Effector memory CD8-positive, alpha-beta T cell (primary cell): ENCODE measurements around the gene SEC14L3.

Source experiments
- ATAC-seq: fragments of 150-1000 bp; cut with Tn5 transposase; replicated peaks from 2 replicates; pipeline ENCODE4 v1.10.0; 2021; ENCODE audit warnings: mild to moderate bottlenecking, moderate library complexity
- DNase-seq, 3 experiments: peaks; one replicate each; pipeline ENCODE4 v3.0.0; 2021
- H3K27ac Mint-ChIP-seq, 2 donors: one replicate each; pipeline ENCODE4 v1.8.0; 2022; ENCODE audit warnings: mild to moderate bottlenecking in 2 of 2, mixed read lengths in 2 of 2, moderate library complexity in 2 of 2
- H3K27me3 Mint-ChIP-seq, 2 donors: one replicate each; pipeline ENCODE4 v1.8.0; 2022; ENCODE audit warnings: mixed read lengths in 2 of 2
- H3K36me3 Mint-ChIP-seq: one replicate; pipeline ENCODE4 v1.8.0; 2022; ENCODE audit warnings: mild to moderate bottlenecking, moderate library complexity, mixed read lengths; ENCODE audit not compliant: insufficient read depth
- H3K4me1 Mint-ChIP-seq, 2 donors: one replicate each; pipeline ENCODE4 v1.8.0; 2022; ENCODE audit warnings: low read depth in 2 of 2, mixed read lengths in 2 of 2
- H3K4me3 Mint-ChIP-seq, 2 donors: one replicate each; pipeline ENCODE4 v1.8.0; 2022; ENCODE audit warnings: mild to moderate bottlenecking in 2 of 2, mixed read lengths in 2 of 2, moderate library complexity in 2 of 2
- H3K9me3 Mint-ChIP-seq, 2 donors: one replicate each; pipeline ENCODE4 v1.8.0; 2022; ENCODE audit warnings: mixed read lengths in 2 of 2

The SEC14L3 gene

DNA sequence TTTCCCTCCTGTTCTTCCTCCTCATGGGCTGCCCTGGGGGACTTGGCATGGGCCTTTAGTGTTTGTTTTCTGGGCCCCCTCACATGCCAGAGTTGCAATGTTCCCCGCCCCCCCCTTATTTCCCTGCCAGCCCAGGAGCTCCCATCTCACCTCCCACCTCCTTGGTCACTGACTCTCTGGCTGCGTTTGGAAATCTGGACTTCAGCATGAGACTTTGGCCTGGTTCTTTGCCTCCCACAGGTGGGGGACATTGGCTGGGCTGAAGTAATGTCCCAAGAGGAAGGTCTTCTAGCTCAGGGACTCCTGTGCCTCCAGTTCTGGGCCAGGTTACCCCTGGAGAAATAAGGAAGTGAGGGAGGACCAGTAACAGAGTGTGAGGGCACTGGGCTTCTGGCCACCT, 39.3 kb downstream of the SEC14L3 start:
- H3K27me3 Mint-ChIP-seq: peaks cover 0 to 6% of the 10 kb centered on the region in 2 donors
- ATAC-seq (no peak), DNase-seq (no peak)
- peak overlapping the region in 1 of 2 donors; percentile 32 for H3K27ac Mint-ChIP-seq
- H3K4me1 Mint-ChIP-seq: peaks cover 16 to 19% of the 10 kb centered on the region in 2 donors
- H3K4me3 Mint-ChIP-seq: no peak overlapping the region
- H3K36me3 Mint-ChIP-seq: peaks cover 29% of the 10 kb centered on the region
- peaks cover 6 to 20% of the 10 kb centered on the region in 2 donors for H3K9me3 Mint-ChIP-seq

DNA sequence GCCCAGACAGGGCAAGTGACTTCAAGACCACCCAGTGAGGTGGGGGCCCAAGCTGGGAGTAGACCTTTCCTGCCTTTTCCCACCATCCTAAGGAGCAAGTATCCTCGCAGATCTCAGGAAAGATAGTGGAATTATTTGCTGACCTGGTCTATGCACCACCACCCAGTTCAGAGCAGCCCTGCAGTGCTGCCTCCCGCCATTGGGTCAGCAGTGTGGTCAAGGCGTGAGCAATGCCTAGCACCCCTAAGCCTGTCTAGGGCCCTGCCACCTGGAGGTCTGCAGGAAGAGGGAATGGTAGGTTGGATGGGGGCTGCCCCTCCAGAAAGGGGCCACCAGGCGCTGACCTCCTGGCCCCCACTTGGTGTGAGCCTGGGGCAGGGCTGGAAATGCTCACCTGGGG, 39.7 kb downstream of the SEC14L3 start:
- Mint-ChIP-seq H3K27me3 (peaks cover 0 to 1% of the 10 kb centered on the region in 2 donors), H3K36me3 (peaks cover 29% of the 10 kb centered on the region), H3K27ac (no peak overlapping the region), H3K9me3 (peaks cover 6 to 17% of the 10 kb centered on the region in 2 donors), H3K4me1 (peaks cover 19 to 20% of the 10 kb centered on the region in 2 donors), H3K4me3 (no peak overlapping the region)
- DNase-seq (no peak), ATAC-seq (no peak)

DNA sequence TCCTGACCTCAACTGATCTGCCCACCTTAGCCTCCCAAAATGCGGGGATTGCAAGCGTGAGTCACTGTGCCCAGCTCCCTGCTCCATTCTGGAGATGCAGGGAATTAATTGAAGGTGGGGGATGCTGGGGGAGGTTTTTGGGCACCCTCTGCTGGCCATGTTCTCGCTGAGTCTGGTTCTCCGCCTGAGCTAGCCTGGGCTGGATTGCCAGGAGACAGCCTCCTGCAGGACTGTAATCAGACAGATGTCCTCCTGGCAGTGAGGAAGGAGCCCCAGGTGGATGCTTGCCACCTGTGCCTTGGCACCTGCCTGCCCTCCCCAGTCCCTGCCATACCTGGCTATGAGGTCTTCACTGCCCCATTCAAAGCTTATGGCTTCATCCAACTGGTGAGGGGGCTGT, 40.9 kb downstream of the SEC14L3 start:
- Mint-ChIP-seq H3K27me3 (no peaks in the 10 kb centered on the region), H3K4me1 (peaks cover 26 to 28% of the 10 kb centered on the region in 2 donors), H3K36me3 (peaks cover 28% of the 10 kb centered on the region), H3K9me3 (peaks cover 4 to 10% of the 10 kb centered on the region in 2 donors), H3K4me3 (no peak overlapping the region), H3K27ac (peak overlapping the region in 1 of 2 donors; percentile 72)
- ATAC-seq (no peak), DNase-seq (no peak)

DNA sequence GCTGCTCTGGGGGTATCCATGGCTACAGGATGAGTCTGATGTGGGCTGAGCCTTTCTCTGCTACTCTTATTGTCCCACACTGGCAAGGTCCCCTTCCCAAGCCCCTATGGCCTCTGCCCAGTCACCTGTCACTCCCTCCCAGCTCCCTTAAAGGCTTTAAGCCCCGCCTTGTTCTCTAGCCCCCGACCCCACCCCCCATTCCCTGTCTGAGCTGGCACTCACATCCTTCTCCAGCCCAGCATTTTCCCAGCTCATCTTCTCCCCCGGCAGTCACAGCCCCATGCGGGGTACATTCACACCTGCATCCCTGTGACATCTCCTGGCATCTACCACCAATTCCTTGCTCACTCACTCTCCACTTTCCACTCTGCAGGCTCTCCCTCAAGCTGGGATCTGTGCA, 41.9 kb downstream of the SEC14L3 start:
- no peak for DNase-seq
- peak overlapping the region in 1 of 2 donors; percentile 16 for H3K27ac Mint-ChIP-seq
- H3K4me3 Mint-ChIP-seq: no peak overlapping the region
- no peak for ATAC-seq
- H3K36me3 Mint-ChIP-seq: peaks cover 25% of the 10 kb centered on the region
- no peaks in the 10 kb centered on the region for H3K27me3 Mint-ChIP-seq
- H3K9me3 Mint-ChIP-seq: no peaks in the 10 kb centered on the region
- H3K4me1 Mint-ChIP-seq: peaks cover 22 to 25% of the 10 kb centered on the region in 2 donors

DNA sequence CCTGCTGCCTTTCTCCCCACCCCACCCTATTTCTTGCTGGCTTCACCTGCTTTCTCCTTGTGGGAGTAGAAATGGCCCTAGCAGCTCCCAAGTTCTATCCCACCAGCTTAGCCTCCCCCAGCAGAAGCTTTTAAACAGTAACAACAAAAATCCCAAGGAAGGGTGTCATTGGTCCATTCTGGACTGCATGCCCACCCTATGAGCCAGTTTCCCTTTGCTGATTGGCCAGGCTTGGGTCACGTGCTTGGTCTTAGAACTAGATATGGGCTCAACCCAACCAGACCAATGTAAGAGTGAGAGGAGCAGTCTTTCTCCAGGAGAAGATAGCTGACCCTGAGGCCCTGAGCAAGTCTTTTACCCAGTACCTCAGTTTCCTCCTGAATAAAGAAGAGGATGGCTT, 43.9 kb downstream of the SEC14L3 start:
- Mint-ChIP-seq H3K27ac (peak overlapping the region; percentile 56 to 97), H3K36me3 (peaks cover 31% of the 10 kb centered on the region), H3K9me3 (no peaks in the 10 kb centered on the region), H3K4me1 (peaks cover 30% of the 10 kb centered on the region in 2 donors), H3K27me3 (no peaks in the 10 kb centered on the region), H3K4me3 (no peak overlapping the region)
- ATAC-seq: no peak
- no peak for DNase-seq

DNA sequence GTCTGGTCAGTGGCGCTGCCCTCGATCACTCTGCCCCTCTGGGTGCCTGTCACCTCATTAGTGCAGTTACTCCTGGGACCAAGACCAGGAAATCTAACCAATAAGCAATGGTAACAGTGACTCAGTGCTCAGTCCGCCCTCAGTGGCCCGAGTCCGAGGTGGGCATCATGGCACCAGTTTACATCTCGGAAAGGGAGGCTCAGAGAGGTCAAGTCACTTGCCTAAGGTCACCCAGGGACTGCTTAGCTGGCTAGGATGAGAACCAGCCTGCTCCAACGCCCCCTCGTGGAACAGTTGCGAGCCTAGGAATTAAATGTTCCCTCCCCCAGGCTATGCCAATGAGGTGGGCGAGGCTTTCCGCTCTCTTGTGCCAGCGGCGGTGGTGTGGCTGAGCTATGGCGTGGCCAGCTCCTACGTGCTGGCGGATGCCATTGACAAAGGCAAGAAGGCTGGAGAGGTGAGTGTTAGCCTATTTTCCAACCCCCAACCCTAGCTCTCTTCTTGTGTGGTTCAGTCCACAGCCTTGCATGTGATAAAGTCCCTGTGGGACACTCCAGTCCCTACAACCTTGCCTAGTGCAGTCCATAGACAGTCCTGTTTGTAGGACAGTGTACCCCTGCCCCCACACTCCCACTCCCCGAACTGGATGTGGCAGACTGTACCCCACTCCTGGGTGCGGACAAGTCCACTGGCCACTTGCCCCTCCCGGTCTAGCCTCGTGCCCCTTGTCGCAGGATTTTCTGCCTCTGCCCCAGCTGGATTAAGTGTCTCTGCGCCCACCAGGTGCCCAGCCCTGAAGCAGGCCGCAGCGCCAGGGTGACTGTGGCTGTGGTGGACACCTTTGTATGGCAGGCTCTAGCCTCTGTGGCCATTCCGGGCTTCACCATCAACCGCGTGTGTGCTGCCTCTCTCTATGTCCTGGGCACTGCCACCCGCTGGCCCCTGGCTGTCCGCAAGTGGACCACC, 45.1 kb downstream of the SEC14L3 start:
- peak; percentile 47 for ATAC-seq

DNA sequence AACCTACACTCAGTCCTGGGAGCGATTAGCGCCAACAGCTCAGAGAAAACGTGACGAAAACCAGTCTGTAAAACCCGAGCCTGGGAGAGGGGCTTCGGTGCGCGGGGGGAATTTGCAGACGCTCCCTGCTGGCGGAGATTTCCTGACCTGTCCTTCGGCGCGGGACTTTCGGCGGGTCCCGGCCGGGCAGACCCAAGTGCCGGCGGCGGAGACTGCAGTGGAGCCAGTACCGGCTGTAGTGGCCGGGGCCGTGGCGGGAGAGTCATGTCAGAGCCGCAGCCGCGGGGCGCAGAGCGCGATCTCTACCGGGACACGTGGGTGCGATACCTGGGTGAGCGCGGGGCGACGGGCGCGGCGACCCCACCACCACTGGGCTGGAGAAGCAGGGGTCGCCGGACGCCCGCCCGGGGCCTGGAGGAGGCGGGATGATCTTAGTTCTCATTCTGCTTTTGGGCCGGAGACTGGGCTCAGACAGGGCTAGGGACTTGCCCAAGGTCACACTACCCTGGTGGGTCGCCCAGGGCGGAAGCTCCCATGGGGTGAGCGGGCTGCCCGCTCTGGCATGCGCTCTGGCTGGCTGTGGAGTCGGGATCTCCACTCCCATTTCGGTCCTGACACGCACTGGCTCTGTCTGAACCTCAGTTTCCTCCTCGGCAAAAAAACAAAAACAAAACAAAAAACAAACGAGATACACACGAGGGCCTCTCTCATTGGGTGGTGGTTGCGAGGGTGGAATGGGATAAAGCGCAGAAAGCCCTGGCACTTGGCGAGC, 46.0 kb downstream of the SEC14L3 start, which contains the start of gene MTFP1:
Gene MTFP1 (plus strand): TSS at position 153 of the 772 bp plus-strand sequence. CDS start 112 bp downstream, at position 265.
- Mint-ChIP-seq H3K36me3 (peaks cover 37% of the 10 kb centered on the region), H3K4me1 (peaks cover 42 to 44% of the 10 kb centered on the region in 2 donors), H3K9me3 (no peaks in the 10 kb centered on the region), H3K27me3 (no peaks in the 10 kb centered on the region), H3K4me3 (peak within 1 kb of the TSS; percentile 92 to 93), H3K27ac (peak within 1 kb of the TSS; percentile 97 to 98)
- DNase-seq (peak; percentile 30 to 48 (median 44)), ATAC-seq (peak; percentile 14)

More for the DNA sequence above, 45.1 kb downstream of the SEC14L3 start:
- no peaks in the 10 kb centered on the region for H3K27me3 Mint-ChIP-seq
- H3K4me1 Mint-ChIP-seq: peaks cover 41 to 42% of the 10 kb centered on the region in 2 donors
- H3K36me3 Mint-ChIP-seq: peaks cover 37% of the 10 kb centered on the region
- H3K27ac Mint-ChIP-seq: peak overlapping the region; percentile 97
- peak overlapping the region; percentile 92 to 93 for H3K4me3 Mint-ChIP-seq
- H3K9me3 Mint-ChIP-seq: no peaks in the 10 kb centered on the region
- peak; percentile 86 to 89 (median 88) for DNase-seq

DNA sequence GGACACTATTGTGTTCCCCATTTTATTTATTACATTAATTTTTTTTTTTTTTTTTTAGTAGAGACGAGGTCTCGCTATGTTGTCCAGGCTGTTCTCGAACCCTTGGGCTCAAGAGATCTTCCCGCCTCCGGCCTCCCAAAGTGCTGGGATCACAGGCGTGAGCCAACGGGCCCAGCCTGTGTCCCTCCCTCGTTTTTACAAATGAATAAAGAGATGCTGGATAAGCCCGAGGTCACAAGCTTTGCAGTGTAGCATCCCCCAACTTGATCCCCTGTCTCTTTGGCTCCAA, 46.5 kb downstream of the SEC14L3 start:
- H3K4me3 Mint-ChIP-seq: peak overlapping the region; percentile 92 to 93
- ATAC-seq (no peak), DNase-seq (no peak)
- H3K36me3 Mint-ChIP-seq: peaks cover 37% of the 10 kb centered on the region
- peak overlapping the region; percentile 97 for H3K27ac Mint-ChIP-seq
- H3K9me3 Mint-ChIP-seq: no peaks in the 10 kb centered on the region
- H3K27me3 Mint-ChIP-seq: no peaks in the 10 kb centered on the region
- peaks cover 42 to 44% of the 10 kb centered on the region in 2 donors for H3K4me1 Mint-ChIP-seq

DNA sequence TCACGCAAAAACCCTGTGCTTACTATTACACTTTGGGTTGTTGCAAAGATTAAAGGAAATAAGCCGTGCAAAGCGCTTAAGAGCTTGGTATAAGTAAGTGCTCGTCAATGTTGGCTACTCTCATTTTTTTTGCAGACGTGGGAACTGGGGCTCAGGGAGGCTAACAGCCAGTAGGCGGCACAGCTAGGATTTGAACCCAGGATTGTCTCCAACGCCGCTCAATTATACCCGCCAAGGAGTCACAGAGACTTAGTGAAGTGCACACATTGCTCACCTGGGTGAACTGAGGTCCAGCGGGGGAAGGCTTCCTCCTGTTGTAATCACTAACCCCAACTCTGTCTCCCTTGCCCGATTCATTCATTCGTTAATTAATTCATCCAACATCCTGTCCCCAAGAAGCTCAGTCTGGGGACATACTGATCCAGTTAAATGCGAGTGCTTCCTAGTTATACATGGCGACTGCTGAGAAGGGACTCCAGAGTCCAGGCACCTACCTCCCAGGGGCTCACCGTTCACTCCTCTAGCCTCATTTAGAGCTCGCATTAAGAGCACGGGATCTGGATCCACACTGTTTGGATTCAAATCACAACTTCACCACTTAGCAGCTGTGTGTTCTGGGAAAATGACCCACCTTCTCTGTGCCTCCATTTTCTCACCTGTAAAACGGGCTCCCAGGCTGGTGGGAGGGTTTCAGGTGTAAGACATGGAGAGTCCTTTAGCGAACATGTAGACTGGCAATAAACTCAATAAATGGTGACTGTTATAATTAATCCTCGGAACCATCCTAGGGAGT, 47.1 kb downstream of the SEC14L3 start:
- Mint-ChIP-seq H3K4me3 (peak overlapping the region; percentile 92 to 93), H3K27ac (peak overlapping the region; percentile 97 to 98), H3K4me1 (peaks cover 42 to 44% of the 10 kb centered on the region in 2 donors), H3K27me3 (no peaks in the 10 kb centered on the region), H3K36me3 (peaks cover 40% of the 10 kb centered on the region), H3K9me3 (no peaks in the 10 kb centered on the region)
- ATAC-seq (no peak), DNase-seq (no peak)

DNA sequence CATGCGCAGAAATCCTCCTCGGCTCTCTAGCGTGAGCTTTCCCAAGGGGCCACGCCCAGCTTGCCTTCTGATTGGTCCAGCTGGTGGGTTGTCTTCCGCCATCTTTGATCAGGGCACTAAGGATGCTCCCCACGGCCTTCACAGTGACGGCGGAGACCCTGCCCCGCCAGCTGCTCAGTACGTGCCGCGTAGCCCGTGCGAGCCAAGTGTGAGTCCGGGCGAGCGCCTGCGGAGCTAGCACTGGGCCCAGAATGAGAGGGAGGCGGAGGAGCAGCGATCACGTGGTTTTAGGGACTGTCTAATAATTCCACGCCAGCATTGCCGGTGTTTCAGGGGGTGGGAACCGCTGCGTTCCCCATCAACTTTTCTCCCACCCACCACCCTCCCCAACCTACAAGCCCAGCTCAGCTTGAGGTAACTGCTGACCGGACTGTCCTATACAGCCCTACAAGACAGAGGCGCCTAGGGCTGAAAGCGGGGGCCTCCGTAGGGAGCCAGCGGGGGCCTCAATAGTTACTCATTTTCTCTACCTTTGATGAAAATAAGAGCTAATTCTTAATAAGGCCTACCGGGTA, 47.8 kb downstream of the SEC14L3 start:
- Mint-ChIP-seq H3K4me1 (peaks cover 42 to 44% of the 10 kb centered on the region in 2 donors), H3K27me3 (no peaks in the 10 kb centered on the region)
- ATAC-seq: peak; percentile 82

DNA sequence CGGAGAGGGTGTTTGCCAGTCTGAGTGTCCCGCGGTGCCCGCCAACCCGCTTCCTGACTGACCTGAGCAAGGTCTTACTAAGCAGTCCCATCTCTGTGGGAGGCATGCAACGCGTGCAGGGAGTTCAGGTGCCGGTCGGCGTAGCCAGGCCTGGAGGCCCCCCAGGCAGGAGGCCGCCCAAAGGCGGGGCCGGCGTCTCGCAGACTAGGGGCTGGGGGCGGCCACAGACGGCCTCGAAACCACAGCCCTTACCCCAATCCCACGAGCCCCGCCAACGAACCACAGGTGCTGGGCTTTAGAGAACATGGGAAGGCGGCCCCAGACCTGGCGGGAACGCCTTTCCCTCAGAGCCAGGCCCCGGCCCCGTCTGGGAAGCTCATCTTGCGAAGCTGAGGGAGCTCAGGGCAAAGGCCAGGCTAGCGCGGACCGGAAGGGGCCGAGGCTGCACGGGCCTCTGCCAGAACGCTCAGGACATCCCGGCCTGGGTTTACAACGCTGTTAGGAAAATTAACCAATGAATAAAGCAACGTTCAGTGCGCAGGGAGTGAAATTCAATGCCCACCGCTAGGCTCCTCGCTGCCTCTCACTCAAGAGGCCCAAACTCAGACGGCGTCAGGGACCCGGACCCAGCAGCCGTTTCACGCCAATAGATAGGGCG, 48.4 kb downstream of the SEC14L3 start:
- Mint-ChIP-seq H3K9me3 (no peaks in the 10 kb centered on the region), H3K4me1 (peaks cover 42 to 44% of the 10 kb centered on the region in 2 donors), H3K27ac (peak overlapping the region; percentile 96 to 98), H3K4me3 (peak overlapping the region; percentile 92 to 93), H3K27me3 (no peaks in the 10 kb centered on the region), H3K36me3 (peaks cover 30% of the 10 kb centered on the region)
- no peak for ATAC-seq
- DNase-seq: peak in 1 of 3 experiments; percentile 29

More for the DNA sequence above, 47.8 kb downstream of the SEC14L3 start:
- Mint-ChIP-seq H3K36me3 (peaks cover 37% of the 10 kb centered on the region), H3K4me3 (peak overlapping the region; percentile 92 to 93), H3K27ac (peak overlapping the region; percentile 96 to 98), H3K9me3 (no peaks in the 10 kb centered on the region)
- DNase-seq: peak; percentile 93 to 97 (median 96)
